HG03558 (cell line): Measurements from ENCODE around the gene ZBTB1.

ENCODE experiments used
- ATAC-seq: cut with Tn5 transposase; IDR thresholded peaks from one replicate; pipeline ENCODE4 v1.9.1; 2021; ENCODE audit warnings: moderate number of reproducible peaks; ENCODE audit not compliant: unreplicated experiment; ENCODE audit errors: extremely low read depth

The ZBTB1 gene

DNA sequence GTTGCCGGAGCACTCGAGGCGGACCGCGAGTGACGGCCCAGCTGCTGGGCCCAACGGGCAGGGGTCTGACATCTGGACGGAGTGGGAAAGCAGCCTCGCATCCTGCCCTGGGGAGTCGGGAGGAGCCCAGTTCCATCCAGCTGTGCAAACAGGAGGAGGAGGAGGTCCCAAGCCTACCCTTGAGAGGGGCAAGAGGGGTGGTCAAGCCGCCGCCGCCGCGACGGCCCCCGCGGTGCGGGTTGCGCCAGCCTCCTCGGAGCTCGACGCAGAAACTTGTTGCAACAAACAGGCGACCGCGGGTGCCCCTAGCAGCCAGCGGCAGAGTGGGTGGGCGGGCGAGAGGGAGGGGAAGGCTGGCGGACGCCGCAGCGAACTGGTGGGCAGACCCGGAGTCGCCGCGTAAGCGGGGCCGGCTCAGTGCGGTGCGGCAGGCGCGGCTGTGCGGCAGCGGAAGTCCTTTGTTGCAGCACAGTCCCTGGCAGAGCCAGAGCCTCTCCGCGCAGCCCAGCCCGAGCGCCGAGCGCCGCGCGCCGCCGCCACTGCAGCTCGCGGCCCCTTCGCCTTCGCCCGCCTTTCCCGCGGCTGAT, at the start of gene ZBTB1:
ZBTB1 (plus strand) TSS at position 461 of the 587 bp plus-strand sequence. CDS start 16,735 bp downstream, outside the sequence.
- no peak for ATAC-seq

- ATAC-seq = no peak
Measured at GRCh38 chr14:64459405-64460136, 45.0 kb upstream of the ZBTB1 start.

DNA sequence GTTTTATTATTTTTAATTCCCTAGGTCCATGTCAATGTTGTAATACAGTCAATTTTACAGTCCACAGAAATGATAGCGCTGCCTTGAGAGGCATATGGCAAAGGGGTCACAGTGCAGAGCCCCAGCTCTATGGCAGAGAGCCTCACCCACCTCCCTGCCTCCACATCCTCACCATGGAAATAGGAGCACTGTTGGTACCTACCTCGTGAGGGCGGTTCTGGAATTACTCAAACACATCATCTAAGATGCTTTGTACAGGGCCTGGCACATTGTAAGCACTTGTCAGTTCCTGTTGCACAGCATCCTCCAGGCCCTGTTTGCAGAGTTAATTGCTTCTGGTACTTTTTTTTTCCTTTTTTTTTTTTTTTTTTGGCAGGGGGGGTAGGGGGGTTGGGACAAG, 43.3 kb upstream of the ZBTB1 start:
- no peak for ATAC-seq

- no peak for ATAC-seq
Measured at GRCh38 chr14:64463195-64463594, 41.4 kb upstream of the ZBTB1 start.

- no peak for ATAC-seq
Measured at GRCh38 chr14:64463873-64464272, 40.7 kb upstream of the ZBTB1 start.

DNA sequence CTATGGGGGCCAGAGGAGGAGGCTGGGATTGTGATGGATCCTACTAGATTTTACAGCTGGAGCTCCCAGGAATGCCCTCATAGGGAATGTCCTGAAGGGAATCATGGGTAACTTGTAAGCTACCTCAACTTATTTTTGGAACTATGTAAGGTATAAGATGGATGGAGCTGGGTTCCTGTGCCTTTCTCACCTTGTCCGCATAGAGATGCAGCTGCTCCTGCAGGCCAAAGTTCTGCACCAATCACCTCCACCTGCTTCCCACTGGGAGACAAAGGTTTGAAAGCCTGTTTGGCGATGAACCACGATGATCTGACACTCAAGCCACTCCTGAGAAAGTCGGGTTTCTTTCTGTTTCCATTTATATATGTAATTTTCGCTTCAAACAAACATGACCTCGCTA, 39.9 kb upstream of the ZBTB1 start:
- ATAC-seq = no peak

DNA sequence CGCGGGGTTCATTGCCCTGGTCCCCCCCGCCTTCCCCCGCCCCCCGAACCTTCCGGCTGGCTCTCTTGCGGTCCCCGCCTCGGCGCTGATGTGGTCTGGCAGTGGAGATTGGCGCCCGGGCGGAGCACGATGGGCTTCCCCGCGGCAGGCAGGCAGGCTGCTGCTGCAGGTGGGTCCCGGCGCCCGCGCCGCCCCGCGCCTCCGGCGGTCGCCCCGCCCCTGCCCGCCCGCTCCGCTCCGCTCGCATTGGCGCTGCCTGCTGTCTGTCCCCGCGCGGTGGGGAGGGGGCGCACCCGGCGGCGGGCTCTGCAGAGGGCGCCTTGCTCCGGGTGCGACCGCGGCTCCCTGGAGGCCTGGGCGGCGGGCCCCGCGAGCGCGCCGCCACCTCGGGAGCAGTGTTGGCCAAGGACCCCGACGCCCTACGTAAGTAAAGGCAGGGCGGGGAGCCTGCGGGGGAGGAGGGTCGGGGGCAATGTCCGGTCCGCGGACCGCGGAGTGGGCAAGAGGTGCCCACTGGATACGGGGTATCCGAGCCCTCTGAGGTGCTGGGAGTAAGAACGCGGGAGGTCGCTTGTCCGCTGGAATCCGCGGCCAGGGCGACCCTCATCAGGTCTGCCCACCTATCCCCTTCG, 39.3 kb upstream of the ZBTB1 start, which contains the start of gene AKAP5:
AKAP5 (plus strand) TSS at position 309 of the 632 bp plus-strand sequence. CDS start 2,896 bp downstream, outside the sequence.
- ATAC-seq = no peak

DNA sequence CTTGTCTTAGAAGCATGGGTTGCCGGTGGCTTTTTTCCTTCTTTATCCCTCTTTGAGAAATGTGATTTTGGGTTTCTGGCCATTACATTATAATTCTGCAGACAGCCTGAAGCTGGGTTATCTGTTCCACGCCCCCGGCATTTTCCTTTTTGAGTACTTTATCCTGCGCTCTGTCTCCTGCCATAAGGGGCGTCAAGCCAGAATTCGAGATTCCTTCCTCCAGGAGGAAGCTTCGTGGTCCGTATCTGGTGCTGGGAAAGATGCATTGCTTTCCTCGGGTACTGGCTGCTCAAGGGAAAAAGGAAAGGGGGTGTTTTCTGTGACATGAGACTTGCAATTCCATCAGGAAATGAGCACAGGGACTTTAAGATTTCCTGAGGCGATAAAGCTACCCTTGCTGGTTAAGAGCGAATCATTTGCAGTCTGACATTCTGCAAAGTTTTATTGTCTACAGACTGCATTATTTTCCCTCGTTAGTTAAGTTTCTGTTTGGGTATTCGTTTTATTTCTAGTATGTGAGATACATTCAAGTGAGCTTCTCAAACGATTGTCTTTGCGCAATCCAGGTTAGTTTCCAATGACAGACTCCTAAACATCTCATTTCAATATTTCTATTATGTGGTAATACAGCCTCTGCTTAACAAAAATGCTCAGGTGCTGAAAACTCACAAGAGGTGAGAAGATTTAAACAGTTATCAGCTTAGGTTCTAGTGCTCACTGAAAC, 38.6 kb upstream of the ZBTB1 start:
- no peak for ATAC-seq

DNA sequence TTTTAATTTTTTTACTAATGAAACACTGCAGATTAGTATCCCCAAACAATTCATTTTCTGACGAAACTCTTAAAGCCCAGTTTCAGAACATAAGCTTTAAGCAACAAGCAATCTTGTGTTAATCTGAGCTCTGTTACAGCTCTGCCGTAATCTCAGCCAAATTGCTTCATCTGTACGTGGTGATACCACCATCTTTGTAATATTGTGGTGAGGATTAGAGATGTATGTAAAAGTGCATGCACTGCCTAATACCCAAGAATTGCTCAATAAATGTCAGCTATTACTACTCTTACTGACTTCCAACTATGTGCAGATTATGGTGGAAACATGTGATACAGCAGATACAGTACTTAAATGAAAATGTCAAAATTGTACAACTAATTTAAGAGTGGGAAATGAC, 37.5 kb upstream of the ZBTB1 start:
- ATAC-seq = no peak

GRCh38 chr14:64467566-64467965, 37.0 kb upstream of the ZBTB1 start:
- no peak for ATAC-seq

GRCh38 chr14:64468451-64468850, 36.1 kb upstream of the ZBTB1 start:
- no peak for ATAC-seq

DNA sequence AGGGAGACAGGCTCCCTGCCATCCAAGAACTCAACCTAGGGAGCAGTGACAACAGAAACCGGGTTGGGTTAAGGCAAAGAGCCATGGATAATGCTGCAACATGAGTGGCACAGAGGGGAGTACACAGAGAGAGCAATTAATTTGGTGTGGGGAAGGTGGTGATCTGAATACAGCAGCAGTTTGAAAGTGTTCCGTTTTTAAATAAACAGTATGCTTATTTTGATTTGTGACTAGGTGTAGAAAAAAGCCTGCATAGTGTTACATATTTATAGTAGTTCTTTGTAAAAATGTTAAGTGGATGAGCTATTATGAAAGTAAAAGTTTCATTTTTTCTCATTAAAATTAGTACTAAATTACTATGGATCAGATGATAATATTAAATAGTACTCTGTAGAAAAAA, 30.5 kb upstream of the ZBTB1 start:
- ATAC-seq = no peak

GRCh38 chr14:64474698-64475097, 29.9 kb upstream of the ZBTB1 start:
- no peak for ATAC-seq

DNA sequence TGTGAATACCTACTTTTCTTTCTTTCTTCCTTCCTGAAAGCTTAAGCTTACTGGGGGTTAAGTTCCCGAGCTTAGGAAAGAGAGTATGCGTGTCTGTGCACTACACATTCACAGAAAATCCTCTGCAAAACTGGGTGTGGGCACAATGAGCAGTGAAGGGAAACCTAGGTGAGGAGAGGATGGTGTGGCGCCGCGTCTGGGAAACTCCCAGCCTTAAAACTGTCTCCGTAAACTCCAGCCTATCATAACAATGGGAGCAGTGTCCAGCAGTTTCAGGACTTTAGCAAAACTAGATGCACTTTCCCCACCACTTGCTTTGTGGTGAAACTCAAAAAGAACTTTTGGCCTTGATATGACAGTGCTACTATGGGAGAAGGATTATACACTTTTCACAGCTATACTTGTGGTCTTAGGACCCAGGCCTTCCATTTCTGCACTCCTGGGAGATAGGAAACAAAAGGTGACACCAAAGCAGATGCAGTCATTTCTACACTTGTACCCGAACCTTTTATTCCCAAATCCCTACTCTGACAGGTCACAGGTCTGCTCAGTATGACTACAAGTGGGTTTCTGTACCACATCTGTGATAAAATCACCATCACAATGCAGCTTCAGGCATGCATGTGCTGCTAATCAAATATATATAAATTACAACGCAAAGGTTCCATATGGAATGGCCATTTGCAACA, 28.8 kb upstream of the ZBTB1 start:
- no peak for ATAC-seq

- ATAC-seq = no peak
Measured at GRCh38 chr14:64476438-64476837, 28.1 kb upstream of the ZBTB1 start.

DNA sequence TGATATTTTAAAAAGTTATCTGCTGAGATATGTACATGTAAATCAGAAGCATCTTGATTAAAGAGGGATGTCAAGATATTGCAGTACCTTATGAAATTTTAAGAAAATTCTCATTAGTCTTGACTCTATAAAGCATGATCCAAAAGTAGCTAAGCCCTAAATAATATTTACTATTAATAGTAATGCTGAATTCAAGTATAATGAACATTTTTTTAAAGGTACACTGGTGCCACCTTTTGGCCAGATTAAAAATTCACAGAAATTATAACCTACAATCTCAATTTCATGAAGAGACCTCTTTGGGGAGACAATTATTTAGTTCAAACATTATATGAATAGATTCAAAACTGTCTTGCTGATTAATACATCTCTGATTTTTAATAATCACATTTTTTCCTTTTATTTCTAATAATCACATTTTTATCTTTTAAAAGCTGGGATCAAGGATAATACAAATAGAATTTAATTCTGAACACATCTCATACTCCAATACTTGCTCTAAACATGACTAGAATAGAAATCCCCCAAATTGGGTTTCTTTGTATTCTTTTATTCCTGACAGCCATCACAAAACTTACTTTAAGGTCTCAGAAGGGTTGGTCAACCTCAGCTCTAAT, 25.8 kb upstream of the ZBTB1 start:
- no peak for ATAC-seq

DNA sequence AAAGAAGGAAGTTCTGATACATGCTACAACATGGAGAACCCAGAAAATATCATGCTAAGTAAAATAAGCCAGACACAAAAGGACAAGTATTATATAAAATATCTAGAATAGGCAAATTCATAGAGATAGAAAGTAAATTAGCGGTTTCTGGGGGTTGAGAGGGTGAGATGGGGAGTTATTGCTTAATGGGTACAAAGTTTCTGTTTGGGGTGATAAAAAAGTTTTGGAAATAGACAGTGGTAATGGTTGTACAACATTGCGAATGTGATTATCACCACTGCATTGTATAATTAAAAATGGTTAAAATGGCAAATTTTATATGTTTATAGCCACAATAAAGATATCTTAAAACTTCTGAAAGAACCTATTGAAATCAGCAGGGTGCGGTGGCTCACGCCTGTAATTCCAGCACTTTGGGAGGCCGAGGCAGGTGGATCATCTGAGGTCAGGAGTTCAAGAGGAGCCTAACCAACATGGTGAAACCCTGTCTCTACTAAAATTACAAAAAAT, 15.9 kb upstream of the ZBTB1 start:
- ATAC-seq = no peak

- no peak for ATAC-seq
Measured at GRCh38 chr14:64491637-64492036, 12.9 kb upstream of the ZBTB1 start.

- no peak for ATAC-seq
Measured at GRCh38 chr14:64493455-64493854, 11.1 kb upstream of the ZBTB1 start.

- no peak for ATAC-seq
Measured at GRCh38 chr14:64495252-64495651, 9.3 kb upstream of the ZBTB1 start.
